ENCODE measurements around the gene ARHGAP1.

- TF ChIP-seq CTCF (conservative IDR thresholded peaks at IDR 0.05) = no peak
- TF ChIP-seq EZH2 (IDR thresholded peaks at IDR 0.05; ENCODE audit: low read depth) = no peak
Observed at GRCh38 chr11:46695345-46696211, 4.8 kb downstream of the ARHGAP1 start.
